ENCODE measurements around the gene SIAH3. TPM values are rescaled to one million over a fixed set of nuclear protein-coding genes. Genes with fewer than 3 reads are reported as not detected.

The SIAH3 gene
- total RNA-seq, 2 experiments from 2014 or later: 0.07 to 0.12 TPM

DNA sequence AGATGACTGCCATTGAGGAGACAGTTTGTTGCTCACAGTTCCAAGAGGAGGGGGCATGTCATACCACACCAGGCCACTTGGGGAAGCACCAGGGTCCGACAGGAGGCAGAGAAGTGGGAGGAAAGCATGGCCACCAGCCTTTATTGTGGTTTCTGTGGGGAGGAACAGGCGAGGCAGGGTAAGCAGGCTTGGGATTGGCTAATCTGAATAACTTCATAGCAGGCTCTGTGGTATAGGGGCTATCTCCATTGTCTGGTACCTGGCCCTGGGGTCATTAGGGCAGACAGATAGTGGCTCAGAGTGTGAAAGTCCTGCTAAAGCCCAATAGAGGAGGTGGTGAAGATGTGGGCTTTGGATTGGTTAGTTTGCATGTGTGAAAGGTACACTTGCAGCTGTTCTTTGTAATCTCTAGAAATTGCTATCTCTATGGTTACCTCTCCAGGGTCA lies 114.0 kb downstream of the SIAH3 start:
- CTCF ChIA-PET: interaction anchor here (1.4 kb wide), 1 partner anchor 19 kb away, joined by 7 read pairs; no protein-coding TSS in a partner anchor
- H3K4me1 Mint-ChIP-seq (ENCODE audit: low read depth): no peaks in the 10 kb centered on the region
- H3K36me3 Mint-ChIP-seq (ENCODE audit: low read depth): no peaks in the 10 kb centered on the region
- H3K9me3 Mint-ChIP-seq: no peaks in the 10 kb centered on the region
- peaks cover 2% of the 10 kb centered on the region for H3K27me3 Mint-ChIP-seq (ENCODE audit: low read depth)
- peak; percentile 32 for DNase-seq
- H3K27ac Mint-ChIP-seq: no peak overlapping the region
- no peak overlapping the region for H3K4me3 Mint-ChIP-seq
- intact Hi-C loops (cut with micrococcal nuclease): no loop called here

DNA sequence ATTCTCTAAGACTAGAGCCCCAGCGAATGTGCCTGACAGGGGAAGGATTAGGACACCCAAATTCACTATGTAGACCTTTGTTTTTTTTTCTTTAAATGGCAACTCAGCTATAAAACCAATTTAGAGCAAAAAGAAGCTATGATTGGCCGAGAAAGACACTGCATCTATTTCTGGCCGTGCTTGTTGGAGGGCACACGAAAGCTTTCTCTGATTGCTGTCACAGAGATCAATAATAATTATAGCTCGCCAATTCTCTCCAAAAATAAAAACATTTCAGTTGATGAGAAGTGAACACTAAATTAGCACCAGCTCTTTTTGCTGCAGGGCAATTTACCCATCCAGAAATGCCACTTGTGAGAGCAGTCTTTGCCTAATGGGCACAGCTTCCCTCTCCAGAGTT lies 118.2 kb downstream of the SIAH3 start:
- Mint-ChIP-seq H3K27me3 (ENCODE audit: low read depth) (peaks cover 2% of the 10 kb centered on the region), H3K36me3 (ENCODE audit: low read depth) (no peaks in the 10 kb centered on the region), H3K9me3 (no peaks in the 10 kb centered on the region), H3K4me3 (no peak overlapping the region), H3K4me1 (ENCODE audit: low read depth) (no peaks in the 10 kb centered on the region), H3K27ac (no peak overlapping the region)
- intact Hi-C loops (cut with micrococcal nuclease): no loop called here
- DNase-seq: no peak
- CTCF ChIA-PET: interaction anchor here (1.2 kb wide), 1 partner anchor 16 kb away, joined by 3 read pairs; no protein-coding TSS in a partner anchor

DNA sequence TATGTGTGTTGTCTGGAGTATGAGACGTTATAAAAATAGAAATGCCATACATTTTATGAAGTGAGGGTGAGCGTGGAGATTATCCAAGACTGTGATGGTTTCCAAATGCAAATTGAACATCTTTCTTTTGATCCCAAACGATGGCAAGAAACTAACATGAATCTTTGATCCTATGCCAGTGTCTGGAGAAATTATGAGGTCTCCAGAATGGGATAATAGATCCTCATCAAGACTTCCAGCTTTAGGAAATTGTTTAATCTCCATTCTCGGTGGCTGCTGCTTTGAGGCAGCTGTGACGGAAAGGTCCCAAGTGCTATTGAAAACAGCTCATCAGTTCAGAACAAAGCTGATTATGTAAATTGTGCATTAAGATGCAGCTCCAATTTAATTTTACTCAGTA lies 118.6 kb downstream of the SIAH3 start:
- no peak overlapping the region for H3K4me3 Mint-ChIP-seq
- no peaks in the 10 kb centered on the region for H3K36me3 Mint-ChIP-seq (ENCODE audit: low read depth)
- H3K9me3 Mint-ChIP-seq: no peaks in the 10 kb centered on the region
- H3K27ac Mint-ChIP-seq: no peak overlapping the region
- no peak for DNase-seq
- CTCF ChIA-PET: interaction anchor here (1.2 kb wide), 1 partner anchor 16 kb away, joined by 3 read pairs; no protein-coding TSS in a partner anchor
- intact Hi-C loops (cut with micrococcal nuclease): no loop called here
- peaks cover 2% of the 10 kb centered on the region for H3K27me3 Mint-ChIP-seq (ENCODE audit: low read depth)
- no peaks in the 10 kb centered on the region for H3K4me1 Mint-ChIP-seq (ENCODE audit: low read depth)

DNA sequence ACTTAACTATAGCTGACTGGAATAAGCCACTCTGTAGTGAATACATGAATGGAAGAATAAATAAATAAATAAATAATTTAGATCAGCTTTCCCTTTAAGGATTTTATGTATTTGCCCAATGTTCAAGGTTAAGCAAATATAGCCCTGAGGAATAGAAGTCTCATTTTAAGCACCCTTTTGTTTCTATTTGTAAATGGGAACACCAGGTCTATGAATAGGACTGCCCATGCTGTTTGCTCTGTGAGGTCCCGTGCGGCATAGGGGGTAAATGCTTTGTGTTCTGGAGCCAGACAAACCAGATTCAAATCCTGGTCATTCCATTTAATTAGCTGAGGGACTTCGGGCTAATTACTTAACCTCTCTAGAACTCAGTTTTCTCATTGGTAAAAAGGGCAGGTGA lies 120.1 kb downstream of the SIAH3 start:
- Mint-ChIP-seq H3K4me1 (ENCODE audit: low read depth) (no peaks in the 10 kb centered on the region), H3K27me3 (ENCODE audit: low read depth) (peaks cover 2% of the 10 kb centered on the region), H3K36me3 (ENCODE audit: low read depth) (no peaks in the 10 kb centered on the region), H3K4me3 (no peak overlapping the region), H3K27ac (no peak overlapping the region), H3K9me3 (no peaks in the 10 kb centered on the region)
- CTCF ChIA-PET: interaction anchor here (1.2 kb wide), 1 partner anchor 107 kb away, joined by 3 read pairs; no protein-coding TSS in a partner anchor
- intact Hi-C loops (cut with micrococcal nuclease): no loop called here
- DNase-seq: no peak

DNA sequence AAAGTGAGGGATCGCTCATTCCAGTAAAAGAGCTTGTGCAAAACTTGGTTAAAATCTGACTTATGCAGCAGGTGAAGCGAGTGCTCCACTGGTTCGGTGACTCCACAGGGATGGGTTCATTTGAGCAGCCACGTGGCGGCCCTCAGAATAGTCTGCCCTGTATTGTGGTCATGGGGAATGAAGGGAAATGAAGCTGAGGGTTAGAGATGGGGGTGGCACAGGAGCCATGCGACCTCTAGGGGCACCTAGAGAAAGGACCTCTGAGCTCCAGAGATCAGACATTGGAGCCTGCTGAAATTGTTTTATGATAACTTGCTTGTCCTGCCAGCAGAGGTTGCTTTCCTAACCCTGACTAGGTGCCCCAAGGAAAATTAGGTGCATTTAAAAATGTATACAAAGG lies 122.8 kb downstream of the SIAH3 start:
- CTCF ChIA-PET: interaction anchor here (0.6 to 1.3 kb wide), 7 partner anchors 31 to 374 kb away, joined by 3 to 5 read pairs (median 4); no protein-coding TSS in a partner anchor
- intact Hi-C loops (cut with micrococcal nuclease): no loop called here
- no peak overlapping the region for H3K27ac Mint-ChIP-seq

More for the DNA sequence above, 122.8 kb downstream of the SIAH3 start:
- H3K9me3 Mint-ChIP-seq: no peaks in the 10 kb centered on the region
- H3K36me3 Mint-ChIP-seq (ENCODE audit: low read depth): no peaks in the 10 kb centered on the region
- H3K4me1 Mint-ChIP-seq (ENCODE audit: low read depth): no peaks in the 10 kb centered on the region
- peak; percentile 7 for DNase-seq
- no peak overlapping the region for H3K4me3 Mint-ChIP-seq
- H3K27me3 Mint-ChIP-seq (ENCODE audit: low read depth): no peaks in the 10 kb centered on the region

Other genes with a start within 250 kb of the SIAH3 start
- not detected for gene ERICH6B, start 236.0 kb downstream of the SIAH3 start, total RNA-seq
- gene CBY2, start 149.4 kb downstream of the SIAH3 start, total RNA-seq: not detected
- 10 to 100 TPM; 38.2 to 42.2 TPM for gene ZC3H13, start 201.0 kb upstream of the SIAH3 start, total RNA-seq

Data from activated naive CD4-positive, alpha-beta T cell treated with anti-CD3 and anti-CD28 coated beads for 36 hours (primary cell).